ENCODE measurements around the gene ZNF354B.
"Not testable (repeated sequence)": the region's sequence is repeated elsewhere in the genome, so short reads cannot be mapped to it uniquely, and the experiment has no call there.

Gene ZNF354B

GRCh38 chr5:178859625-178860521 lies at the start of gene ZNF354B:
Gene ZNF354B (plus strand): TSS chr5:178859953. CDS start chr5:178861048, 1,095 bp downstream.
- peak; percentile 66 for DNase-seq

- no peak for DNase-seq
These were observed 42.2 kb upstream of the ZNF354B start for GRCh38 chr5:178817506-178817905.

- no peak for DNase-seq
These were observed 41.7 kb upstream of the ZNF354B start for GRCh38 chr5:178818094-178818493.

GRCh38 chr5:178820001-178820400 lies 39.8 kb upstream of the ZNF354B start:
- no peak for DNase-seq

- no peak for DNase-seq
These were observed 34.3 kb upstream of the ZNF354B start for GRCh38 chr5:178825444-178825843.

GRCh38 chr5:178826216-178826615 lies 33.5 kb upstream of the ZNF354B start:
- DNase-seq, result no peak

- no peak for DNase-seq
These were observed 32.1 kb upstream of the ZNF354B start for GRCh38 chr5:178827636-178828035.

GRCh38 chr5:178831049-178831448 lies 28.7 kb upstream of the ZNF354B start:
- DNase-seq, result no peak

- DNase-seq, result no peak
These were observed 27.0 kb upstream of the ZNF354B start for GRCh38 chr5:178832618-178833201.

GRCh38 chr5:178836628-178837027 lies 23.1 kb upstream of the ZNF354B start:
- DNase-seq, result no peak

GRCh38 chr5:178838695-178839318 lies 20.9 kb upstream of the ZNF354B start:
- DNase-seq, result not testable (repeated sequence)

- no peak for DNase-seq
These were observed 20.4 kb upstream of the ZNF354B start for GRCh38 chr5:178839319-178839704.

- DNase-seq, result not testable (repeated sequence)
These were observed 19.4 kb upstream of the ZNF354B start for GRCh38 chr5:178840399-178840798.

GRCh38 chr5:178849316-178849715 lies 10.4 kb upstream of the ZNF354B start:
- no peak for DNase-seq

- DNase-seq, result no peak
These were observed 7.8 kb upstream of the ZNF354B start for GRCh38 chr5:178851951-178852350.

- no peak for DNase-seq
These were observed 5.5 kb upstream of the ZNF354B start for GRCh38 chr5:178854284-178854683.

GRCh38 chr5:178860615-178861014 lies 862 bp downstream of the ZNF354B start:
- not testable (repeated sequence) for DNase-seq

GRCh38 chr5:178861627-178862026 lies 1.9 kb downstream of the ZNF354B start:
- DNase-seq, result no peak

- no peak for DNase-seq
These were observed 7.2 kb downstream of the ZNF354B start for GRCh38 chr5:178866946-178867345.

- no peak for DNase-seq
These were observed 9.8 kb downstream of the ZNF354B start for GRCh38 chr5:178869577-178869976.

GRCh38 chr5:178870411-178870810 lies 10.7 kb downstream of the ZNF354B start:
- DNase-seq, result no peak

- DNase-seq, result no peak
These were observed 12.5 kb downstream of the ZNF354B start for GRCh38 chr5:178872302-178872701.

GRCh38 chr5:178883115-178883694 lies 23.5 kb downstream of the ZNF354B start:
- not testable (repeated sequence) for DNase-seq
